ENCODE results near the gene TTC7B. TPM values are rescaled to one million over a fixed set of nuclear protein-coding genes. Genes with fewer than 3 reads are reported as not detected.

Gene TTC7B
- total RNA-seq, 4 donors from 2014 or later = 8.4 to 11.2 (median 9.2) TPM

- Histone ChIP-seq H3K9me3 (no peaks in the 10 kb centered on the region), H3K4me3 (no peak overlapping the region), H3K27ac (no peak overlapping the region), H3K27me3 (no peaks in the 10 kb centered on the region), H3K4me1 (no peaks in the 10 kb centered on the region), H3K36me3 (no peaks in the 10 kb centered on the region)
- TF ChIP-seq POLR2AphosphoS5 (IDR thresholded peaks at IDR 0.05) (no peak), EP300 (IDR thresholded peaks at IDR 0.05; ENCODE audit: low read depth) (no peak), POLR2A (IDR thresholded peaks at IDR 0.05) (no peak), CTCF (IDR thresholded peaks at IDR 0.05) (no peak)
- intact Hi-C loops (cut with DNase I; ENCODE audit: low total_unique reads) (no loop called here), in situ Hi-C loops (cut with MboI; ENCODE audit: low pct_ligation_motif_present in 1 of 4, low pct_unique_long_range_greater_than_20kb in 1 of 4, low sequenced_read_pairs in 3 of 4) (no loop called here)
- DNase-seq = no peak
- WGBS, 2 donors (ENCODE audit: low coverage in 1 of 2) = 81 to 82% methylated on average over 6 to 7 of the region's 7 CpGs
These were observed 33.7 kb upstream of the TTC7B start for GRCh38 chr14:90849787-90850444.

- H3K36me3 ChIP-seq = no peaks in the 10 kb centered on the region
- TF ChIP-seq EP300 (IDR thresholded peaks at IDR 0.05; ENCODE audit: low read depth) (no peak), CTCF (IDR thresholded peaks at IDR 0.05) (no peak), POLR2A (IDR thresholded peaks at IDR 0.05) (no peak), POLR2AphosphoS5 (IDR thresholded peaks at IDR 0.05) (no peak)
- no peak overlapping the region for H3K27ac ChIP-seq
- no peaks in the 10 kb centered on the region for H3K4me1 ChIP-seq
- intact Hi-C loops (cut with DNase I; ENCODE audit: low total_unique reads) = no loop called here
- no peaks in the 10 kb centered on the region for H3K27me3 ChIP-seq
- no peak for DNase-seq
- H3K9me3 ChIP-seq = no peaks in the 10 kb centered on the region
- 91 to 93% methylated on average over 11 to 17 of the region's 17 CpGs for WGBS, 2 donors (ENCODE audit: low coverage in 1 of 2)
- in situ Hi-C loops (cut with MboI; ENCODE audit: low pct_ligation_motif_present in 1 of 4, low pct_unique_long_range_greater_than_20kb in 1 of 4, low sequenced_read_pairs in 3 of 4) = no loop called here
- no peak overlapping the region for H3K4me3 ChIP-seq
These were observed 32.9 kb upstream of the TTC7B start for GRCh38 chr14:90848944-90849731.

- Histone ChIP-seq H3K9me3 (no peaks in the 10 kb centered on the region), H3K36me3 (no peaks in the 10 kb centered on the region), H3K27ac (no peak overlapping the region), H3K4me3 (no peak overlapping the region), H3K27me3 (no peaks in the 10 kb centered on the region), H3K4me1 (no peaks in the 10 kb centered on the region)
- no peak for DNase-seq
- WGBS, 2 donors (ENCODE audit: low coverage in 1 of 2) = 95% methylated on average over 4 of the region's 4 CpGs; no CpG with 5 or more reads in 1 of the 2 donors
- no peak for TF ChIP-seq CTCF (IDR thresholded peaks at IDR 0.05)
- no peak for TF ChIP-seq EP300 (IDR thresholded peaks at IDR 0.05; ENCODE audit: low read depth)
- TF ChIP-seq POLR2AphosphoS5 (IDR thresholded peaks at IDR 0.05) = no peak
- TF ChIP-seq POLR2A (IDR thresholded peaks at IDR 0.05) = no peak
- in situ Hi-C loops (cut with MboI; ENCODE audit: low pct_ligation_motif_present in 1 of 4, low pct_unique_long_range_greater_than_20kb in 1 of 4, low sequenced_read_pairs in 3 of 4) (no loop called here), intact Hi-C loops (cut with DNase I; ENCODE audit: low total_unique reads) (no loop called here)
These were observed 30.3 kb upstream of the TTC7B start for GRCh38 chr14:90846511-90846910.

- intact Hi-C loops (cut with DNase I; ENCODE audit: low total_unique reads) (loop anchor here (2.0 kb wide), 1 partner anchor 52 kb away; no protein-coding TSS in a partner anchor), in situ Hi-C loops (cut with MboI; ENCODE audit: low pct_ligation_motif_present in 1 of 4, low pct_unique_long_range_greater_than_20kb in 1 of 4, low sequenced_read_pairs in 3 of 4) (no loop called here)
- H3K27ac ChIP-seq = no peak overlapping the region
- WGBS, 2 donors (ENCODE audit: low coverage in 1 of 2) = 88 to 100% methylated on average over 1 to 3 of the region's 3 CpGs
- TF ChIP-seq POLR2A (IDR thresholded peaks at IDR 0.05) (no peak), EP300 (IDR thresholded peaks at IDR 0.05; ENCODE audit: low read depth) (no peak), POLR2AphosphoS5 (IDR thresholded peaks at IDR 0.05) (no peak), CTCF (IDR thresholded peaks at IDR 0.05) (no peak)
- no peak for DNase-seq
- H3K27me3 ChIP-seq = no peaks in the 10 kb centered on the region
- no peaks in the 10 kb centered on the region for H3K9me3 ChIP-seq
- no peak overlapping the region for H3K4me3 ChIP-seq
- no peaks in the 10 kb centered on the region for H3K4me1 ChIP-seq
- no peaks in the 10 kb centered on the region for H3K36me3 ChIP-seq
These were observed 28.1 kb upstream of the TTC7B start for GRCh38 chr14:90844321-90844720.
